Measurements from ENCODE around the gene MAPK7.

The MAPK7 gene

DNA sequence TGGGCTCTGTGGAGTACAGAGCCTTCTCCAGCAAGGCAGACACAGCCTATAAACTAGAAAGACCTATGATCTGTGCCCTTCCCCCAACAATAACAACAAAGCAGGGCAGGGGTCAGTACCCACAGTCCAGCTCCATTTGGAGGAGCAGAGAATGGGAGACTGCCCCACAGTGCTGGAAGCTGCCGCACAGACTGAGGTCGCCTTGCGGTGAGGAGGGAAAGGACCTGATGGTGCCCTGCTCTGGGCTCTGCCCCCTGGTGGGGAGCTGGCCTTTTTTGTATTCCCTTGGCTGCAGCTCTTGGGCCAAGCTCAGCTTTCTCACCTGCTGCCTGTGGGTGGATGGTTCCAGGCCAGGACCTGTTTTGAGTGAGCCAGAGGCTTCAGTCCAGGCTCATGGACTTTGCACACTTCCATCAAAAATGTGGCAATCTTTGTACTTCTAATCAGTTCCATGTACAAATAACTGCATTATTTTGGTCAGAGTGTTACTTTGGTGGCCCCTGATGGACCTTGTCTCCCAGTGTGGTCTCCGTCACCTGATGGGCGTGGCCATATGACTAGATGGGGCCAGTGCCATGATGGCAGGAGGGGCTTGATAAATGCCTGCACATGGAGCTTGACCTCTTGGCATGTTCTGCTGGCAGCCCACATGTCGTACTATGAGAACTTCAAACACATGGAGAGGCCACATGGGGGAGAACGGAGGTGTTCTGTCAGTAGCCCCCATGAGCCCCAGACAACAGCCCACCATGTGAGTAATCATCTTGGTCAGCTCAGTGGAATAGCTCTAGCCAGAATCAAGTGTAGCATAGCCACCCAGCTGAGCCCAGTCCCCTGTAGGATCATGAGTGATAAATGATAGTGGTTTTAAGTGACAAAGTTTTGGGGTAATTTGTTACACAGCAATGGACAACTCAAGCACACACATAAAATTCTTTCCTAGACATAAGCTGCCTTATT lies 40.0 kb upstream of the MAPK7 start:
- intact Hi-C loops (cut with micrococcal nuclease): no loop called here
- no peaks in the 10 kb centered on the region for H3K4me1 Mint-ChIP-seq (ENCODE audit: low read depth)
- H3K27ac Mint-ChIP-seq: no peak overlapping the region
- H3K36me3 Mint-ChIP-seq (ENCODE audit: low read depth): peaks cover 13% of the 10 kb centered on the region
- peaks cover 68% of the 10 kb centered on the region for H3K27me3 Mint-ChIP-seq
- no peak overlapping the region for H3K4me3 Mint-ChIP-seq
- H3K9me3 Mint-ChIP-seq: no peaks in the 10 kb centered on the region

DNA sequence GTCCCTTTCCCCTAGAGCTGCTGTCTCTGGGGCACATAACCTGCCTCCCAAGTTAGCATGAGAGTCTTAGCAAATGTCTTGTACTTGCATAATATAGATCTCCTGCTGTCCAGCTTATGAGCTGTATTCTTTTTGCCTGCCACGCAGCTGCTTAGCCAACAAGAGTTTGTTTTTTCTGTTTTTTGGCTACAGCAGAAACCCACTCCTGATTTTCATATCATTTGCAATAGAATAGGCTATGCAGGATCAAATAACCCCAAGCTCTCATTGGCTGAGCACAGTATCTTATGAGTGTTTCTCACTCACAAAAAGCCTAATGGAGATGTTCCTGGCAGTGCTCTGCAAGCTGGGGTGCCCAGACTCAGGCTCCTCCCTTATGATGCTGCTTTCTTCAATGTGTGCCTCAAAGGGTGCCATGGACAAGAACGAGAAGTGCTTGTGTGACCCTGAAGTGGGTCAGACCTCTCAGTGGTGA lies 38.9 kb upstream of the MAPK7 start:
- Mint-ChIP-seq H3K27me3 (peaks cover 57% of the 10 kb centered on the region), H3K4me1 (ENCODE audit: low read depth) (no peaks in the 10 kb centered on the region), H3K27ac (no peak overlapping the region), H3K4me3 (no peak overlapping the region), H3K36me3 (ENCODE audit: low read depth) (peaks cover 7% of the 10 kb centered on the region), H3K9me3 (no peaks in the 10 kb centered on the region)
- intact Hi-C loops (cut with micrococcal nuclease): no loop called here

DNA sequence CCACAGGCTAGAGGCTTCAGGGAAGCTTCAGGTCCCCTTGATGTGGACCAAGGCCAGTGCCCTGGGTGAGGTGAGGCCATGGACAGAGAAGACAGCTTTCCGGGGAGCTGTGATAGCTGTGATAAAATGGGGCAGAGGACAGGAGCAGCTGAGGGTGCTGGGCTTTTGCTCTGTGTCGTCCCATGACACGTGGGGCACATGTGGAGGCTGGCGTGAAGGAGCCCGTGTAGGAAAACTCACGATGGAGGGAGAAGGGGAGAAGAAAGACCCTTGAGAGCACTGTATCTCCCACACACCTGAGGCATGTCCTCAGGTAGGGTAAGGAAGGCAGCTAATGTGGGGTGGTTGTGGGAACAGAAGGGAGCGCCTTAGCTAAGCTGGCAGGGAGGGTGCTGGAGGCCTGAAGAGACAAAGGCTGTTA lies 37.1 kb upstream of the MAPK7 start:
- intact Hi-C loops (cut with micrococcal nuclease): no loop called here
- H3K36me3 Mint-ChIP-seq (ENCODE audit: low read depth): no peaks in the 10 kb centered on the region
- peaks cover 49% of the 10 kb centered on the region for H3K27me3 Mint-ChIP-seq
- no peak overlapping the region for H3K27ac Mint-ChIP-seq
- no peak overlapping the region for H3K4me3 Mint-ChIP-seq
- H3K4me1 Mint-ChIP-seq (ENCODE audit: low read depth): no peaks in the 10 kb centered on the region
- no peaks in the 10 kb centered on the region for H3K9me3 Mint-ChIP-seq

DNA sequence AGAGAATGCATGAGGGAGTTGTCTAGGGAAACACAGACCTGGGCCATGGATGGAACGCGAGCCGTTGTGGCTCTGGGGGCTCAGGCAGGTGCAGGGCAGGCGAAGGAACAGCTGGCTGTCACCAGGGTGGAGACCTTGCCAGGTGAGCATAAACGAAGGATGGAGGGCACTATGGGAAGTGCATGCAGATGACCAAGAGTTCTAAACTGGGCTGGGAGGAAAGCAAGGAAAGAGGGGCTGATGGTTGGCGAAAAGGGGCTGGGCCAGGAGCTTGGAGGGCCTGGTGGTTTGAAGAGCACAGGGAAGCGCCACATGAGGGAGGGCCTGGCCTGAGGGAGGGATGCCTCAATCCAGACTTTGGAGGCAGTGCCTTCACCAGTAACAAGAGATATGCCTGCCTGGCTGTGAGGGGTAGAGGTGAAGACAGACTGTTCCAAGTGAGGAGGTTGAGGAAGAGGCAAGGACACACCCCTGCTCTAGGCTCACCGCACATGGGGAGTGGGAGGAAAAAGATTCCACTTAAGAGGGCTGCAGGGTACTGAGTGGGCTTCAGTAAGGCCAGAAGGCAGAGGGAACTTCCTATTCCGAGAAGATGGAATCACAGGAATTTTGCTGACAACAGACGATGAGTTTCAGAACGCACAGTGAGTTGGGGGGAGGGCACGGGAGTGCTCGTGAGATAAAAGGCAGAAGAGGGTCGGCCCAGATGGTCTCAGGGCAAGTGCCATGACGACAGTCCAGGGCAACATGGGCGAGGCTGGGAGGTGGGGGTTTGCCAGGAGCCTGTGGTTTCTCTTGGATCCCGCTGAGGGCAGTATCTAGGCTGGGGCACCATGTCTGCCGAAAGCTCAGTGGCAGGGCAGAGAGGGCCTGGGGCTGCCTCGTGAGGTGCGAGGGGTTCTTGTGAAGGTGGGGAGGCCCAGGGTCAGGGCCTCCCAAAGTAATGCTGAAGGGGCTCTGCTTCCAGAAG lies 36.4 kb upstream of the MAPK7 start:
- H3K27me3 Mint-ChIP-seq: peaks cover 47% of the 10 kb centered on the region
- H3K4me1 Mint-ChIP-seq (ENCODE audit: low read depth): no peaks in the 10 kb centered on the region
- no peaks in the 10 kb centered on the region for H3K36me3 Mint-ChIP-seq (ENCODE audit: low read depth)

DNA sequence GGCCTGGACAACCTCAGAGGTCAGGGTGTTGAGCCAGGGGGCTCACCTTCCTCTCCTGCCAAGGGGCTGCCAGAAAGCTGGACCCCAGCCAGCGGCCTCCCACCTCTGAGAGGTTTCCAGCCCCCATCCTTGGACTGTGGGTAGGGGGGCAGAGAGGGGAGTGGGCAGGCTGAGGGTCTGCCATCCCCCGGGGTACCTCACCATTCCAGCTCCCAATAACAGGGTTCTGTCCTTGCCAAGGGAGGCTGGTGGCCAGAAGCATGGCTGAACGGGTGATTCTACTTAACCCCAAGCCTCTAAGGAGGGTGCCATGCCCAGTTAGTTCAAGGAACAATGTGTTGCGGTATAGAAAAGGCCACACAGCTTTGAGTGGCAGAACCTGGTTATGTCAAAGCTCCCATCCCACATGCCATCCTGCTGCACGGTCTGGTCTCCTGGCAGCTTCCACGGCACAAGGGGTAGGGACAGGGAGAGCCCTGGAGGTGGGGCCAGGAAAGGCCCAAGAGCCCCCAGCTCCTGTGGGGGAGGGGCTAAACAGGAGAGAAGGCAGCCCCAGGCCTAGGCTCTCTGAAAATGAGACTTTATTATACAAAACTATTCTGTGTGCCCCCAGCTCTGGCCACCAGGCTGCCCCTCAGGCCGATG lies 35.6 kb upstream of the MAPK7 start:
- intact Hi-C loops (cut with micrococcal nuclease): no loop called here
- no peak overlapping the region for H3K27ac Mint-ChIP-seq
- H3K9me3 Mint-ChIP-seq: no peaks in the 10 kb centered on the region
- no peaks in the 10 kb centered on the region for H3K4me1 Mint-ChIP-seq (ENCODE audit: low read depth)
- H3K36me3 Mint-ChIP-seq (ENCODE audit: low read depth): no peaks in the 10 kb centered on the region
- no peak overlapping the region for H3K4me3 Mint-ChIP-seq
- peaks cover 40% of the 10 kb centered on the region for H3K27me3 Mint-ChIP-seq

More for the DNA sequence above, 36.4 kb upstream of the MAPK7 start:
- intact Hi-C loops (cut with micrococcal nuclease): no loop called here
- no peak overlapping the region for H3K27ac Mint-ChIP-seq
- no peak overlapping the region for H3K4me3 Mint-ChIP-seq
- no peaks in the 10 kb centered on the region for H3K9me3 Mint-ChIP-seq

DNA sequence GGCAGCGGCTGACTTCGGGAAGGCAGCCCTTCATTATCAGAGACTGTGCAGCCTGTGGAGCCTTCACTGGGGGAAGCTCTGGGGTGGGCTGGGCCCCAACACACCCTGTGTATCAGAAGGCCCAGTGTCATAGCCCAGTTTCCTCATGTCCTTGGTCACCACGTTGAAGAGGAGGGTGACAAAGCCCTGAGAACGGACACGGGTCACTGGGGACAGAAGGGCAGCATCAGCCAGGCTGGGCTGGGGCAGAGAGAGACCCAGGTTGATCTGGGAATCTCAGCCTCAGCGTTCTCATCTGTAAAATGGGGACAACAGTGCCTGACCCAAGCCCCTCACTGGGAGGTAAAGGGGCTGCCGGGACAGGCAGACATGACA lies 35.1 kb upstream of the MAPK7 start:
- Mint-ChIP-seq H3K27me3 (peaks cover 38% of the 10 kb centered on the region), H3K4me3 (no peak overlapping the region), H3K9me3 (no peaks in the 10 kb centered on the region), H3K27ac (no peak overlapping the region), H3K36me3 (ENCODE audit: low read depth) (no peaks in the 10 kb centered on the region), H3K4me1 (ENCODE audit: low read depth) (no peaks in the 10 kb centered on the region)
- intact Hi-C loops (cut with micrococcal nuclease): no loop called here

DNA sequence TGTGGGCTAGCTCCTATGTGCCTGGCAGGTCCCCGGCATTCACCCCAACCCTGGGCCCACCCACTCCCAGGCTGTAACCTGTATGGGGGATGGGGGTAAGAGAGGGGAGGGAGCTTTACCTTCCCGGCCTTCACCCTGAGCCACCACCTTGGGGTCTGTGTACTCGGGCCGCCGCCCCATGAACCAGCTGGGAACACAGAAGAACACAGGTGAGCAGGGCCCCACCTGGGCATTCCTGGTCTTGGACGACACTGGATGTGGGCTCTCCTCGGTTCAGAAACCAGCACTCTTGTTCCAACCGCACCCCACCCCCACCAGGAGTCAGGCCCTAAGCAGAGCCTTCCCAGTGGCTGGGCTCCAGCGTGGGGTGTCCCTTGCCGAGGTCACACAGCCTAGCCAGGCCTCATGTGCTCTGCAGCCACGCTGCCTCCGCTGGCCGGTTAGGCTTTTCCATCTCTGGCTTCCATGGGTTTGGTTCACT lies 34.6 kb upstream of the MAPK7 start:
- no peaks in the 10 kb centered on the region for H3K4me1 Mint-ChIP-seq (ENCODE audit: low read depth)
- H3K36me3 Mint-ChIP-seq (ENCODE audit: low read depth): no peaks in the 10 kb centered on the region
- peaks cover 35% of the 10 kb centered on the region for H3K27me3 Mint-ChIP-seq
- H3K27ac Mint-ChIP-seq: no peak overlapping the region
- H3K9me3 Mint-ChIP-seq: no peaks in the 10 kb centered on the region
- H3K4me3 Mint-ChIP-seq: no peak overlapping the region
- intact Hi-C loops (cut with micrococcal nuclease): no loop called here

DNA sequence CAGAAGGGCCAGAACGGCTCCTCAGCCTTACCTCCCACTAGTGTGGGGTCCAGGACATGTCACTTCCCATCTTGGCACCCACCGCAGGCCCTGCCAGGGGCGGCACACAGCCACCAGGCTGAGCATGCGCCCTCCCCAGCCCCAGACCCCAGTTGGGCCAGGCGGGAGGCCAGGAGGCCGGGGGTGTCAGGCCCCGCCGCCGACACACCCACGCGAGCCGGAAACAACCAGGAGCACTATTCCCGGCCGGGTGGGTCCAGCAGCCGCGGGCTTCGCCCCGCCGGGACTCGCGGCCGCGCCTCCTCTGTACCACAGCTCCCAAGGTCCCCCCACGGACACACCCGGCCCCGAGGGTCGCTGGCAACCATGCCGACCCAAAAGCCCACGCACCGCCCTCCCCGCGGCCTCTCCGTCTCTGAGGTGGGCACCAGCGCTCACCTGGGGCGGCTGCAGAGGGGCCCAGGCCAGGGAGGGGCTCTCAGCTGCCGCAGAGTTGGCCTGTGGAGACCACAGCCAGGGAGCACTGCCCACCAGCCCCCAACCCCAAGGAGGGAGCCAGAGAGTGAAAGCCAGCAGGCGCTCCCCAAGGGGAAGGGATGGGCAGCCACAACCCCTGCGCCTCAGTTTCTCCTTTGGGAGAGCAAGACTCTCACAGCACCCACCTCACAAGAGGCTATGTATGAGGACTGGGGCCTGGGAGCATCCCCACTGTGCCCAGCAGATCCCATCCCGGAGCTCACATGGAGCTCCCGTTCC lies 33.8 kb upstream of the MAPK7 start:
- Mint-ChIP-seq H3K4me1 (ENCODE audit: low read depth) (no peaks in the 10 kb centered on the region), H3K9me3 (no peaks in the 10 kb centered on the region), H3K27ac (no peak overlapping the region), H3K4me3 (no peak overlapping the region), H3K27me3 (peaks cover 32% of the 10 kb centered on the region), H3K36me3 (ENCODE audit: low read depth) (no peaks in the 10 kb centered on the region)
- intact Hi-C loops (cut with micrococcal nuclease): no loop called here

DNA sequence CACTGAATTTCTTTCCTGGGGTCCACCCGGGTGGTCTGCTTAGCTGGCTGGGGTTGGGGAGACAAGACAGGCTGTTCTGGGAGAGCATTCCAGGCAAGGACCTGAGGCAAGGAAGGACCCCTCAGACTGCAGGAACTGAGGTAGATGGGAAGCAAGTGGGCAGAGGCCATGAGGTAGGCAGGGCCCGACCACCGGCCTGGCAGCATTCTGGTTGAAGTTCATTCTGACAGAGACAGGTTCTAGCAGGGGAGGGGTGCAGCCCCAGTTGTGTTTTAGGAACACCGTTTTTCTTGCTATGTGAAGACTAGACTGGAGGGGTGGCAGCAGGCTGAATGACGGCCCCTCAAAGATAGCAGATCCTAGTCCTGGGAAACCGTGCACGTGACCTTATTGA lies 33.2 kb upstream of the MAPK7 start:
- Mint-ChIP-seq H3K36me3 (ENCODE audit: low read depth) (no peaks in the 10 kb centered on the region), H3K4me1 (ENCODE audit: low read depth) (no peaks in the 10 kb centered on the region), H3K4me3 (no peak overlapping the region), H3K27ac (no peak overlapping the region), H3K27me3 (peaks cover 31% of the 10 kb centered on the region), H3K9me3 (no peaks in the 10 kb centered on the region)
- intact Hi-C loops (cut with micrococcal nuclease): no loop called here

DNA sequence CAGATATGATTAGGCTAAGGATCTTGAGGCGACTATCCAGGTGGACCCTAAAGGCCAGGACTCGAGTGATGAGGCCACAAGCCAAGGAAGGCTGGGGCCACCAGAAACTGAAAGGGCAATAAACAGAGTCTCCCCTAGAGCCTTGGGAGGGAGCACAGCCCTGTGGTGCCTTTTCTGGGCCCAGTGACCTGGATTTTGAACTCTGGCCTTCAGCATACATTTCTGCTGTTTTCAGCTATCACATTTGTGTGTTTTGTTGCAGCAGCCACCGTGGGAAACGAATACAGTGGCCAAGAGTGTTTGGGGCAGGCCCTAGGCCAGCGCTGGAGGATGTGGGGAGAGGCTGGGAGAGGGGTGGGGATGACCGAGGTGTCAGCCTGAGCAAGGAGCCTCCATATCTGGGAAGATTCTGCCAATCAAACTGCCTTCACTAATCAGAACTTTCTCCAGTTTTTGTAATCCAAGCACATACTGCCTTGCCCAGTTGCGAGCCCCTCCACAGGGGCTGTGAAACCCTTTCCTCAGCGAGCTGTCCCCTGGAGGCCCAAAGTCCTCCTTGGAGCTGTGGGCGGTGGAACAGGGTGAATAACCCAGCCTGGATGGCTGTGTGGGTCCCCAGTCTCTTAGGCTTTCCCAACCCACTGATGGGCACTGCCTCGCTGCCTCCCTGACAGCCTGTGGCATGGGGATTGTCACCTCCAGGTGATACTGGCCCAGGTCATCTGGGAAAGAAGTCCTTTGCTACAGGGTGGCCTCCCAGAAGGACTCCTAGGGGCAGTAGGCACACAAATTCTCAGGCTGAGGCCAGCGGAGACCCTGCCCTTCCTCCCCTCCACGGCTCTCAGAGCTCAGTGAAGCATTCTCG lies 32.6 kb upstream of the MAPK7 start:
- H3K4me3 Mint-ChIP-seq: no peak overlapping the region
- intact Hi-C loops (cut with micrococcal nuclease): no loop called here
- H3K36me3 Mint-ChIP-seq (ENCODE audit: low read depth): no peaks in the 10 kb centered on the region
- H3K27ac Mint-ChIP-seq: no peak overlapping the region
- H3K9me3 Mint-ChIP-seq: no peaks in the 10 kb centered on the region
- H3K4me1 Mint-ChIP-seq (ENCODE audit: low read depth): no peaks in the 10 kb centered on the region
- peaks cover 33% of the 10 kb centered on the region for H3K27me3 Mint-ChIP-seq

DNA sequence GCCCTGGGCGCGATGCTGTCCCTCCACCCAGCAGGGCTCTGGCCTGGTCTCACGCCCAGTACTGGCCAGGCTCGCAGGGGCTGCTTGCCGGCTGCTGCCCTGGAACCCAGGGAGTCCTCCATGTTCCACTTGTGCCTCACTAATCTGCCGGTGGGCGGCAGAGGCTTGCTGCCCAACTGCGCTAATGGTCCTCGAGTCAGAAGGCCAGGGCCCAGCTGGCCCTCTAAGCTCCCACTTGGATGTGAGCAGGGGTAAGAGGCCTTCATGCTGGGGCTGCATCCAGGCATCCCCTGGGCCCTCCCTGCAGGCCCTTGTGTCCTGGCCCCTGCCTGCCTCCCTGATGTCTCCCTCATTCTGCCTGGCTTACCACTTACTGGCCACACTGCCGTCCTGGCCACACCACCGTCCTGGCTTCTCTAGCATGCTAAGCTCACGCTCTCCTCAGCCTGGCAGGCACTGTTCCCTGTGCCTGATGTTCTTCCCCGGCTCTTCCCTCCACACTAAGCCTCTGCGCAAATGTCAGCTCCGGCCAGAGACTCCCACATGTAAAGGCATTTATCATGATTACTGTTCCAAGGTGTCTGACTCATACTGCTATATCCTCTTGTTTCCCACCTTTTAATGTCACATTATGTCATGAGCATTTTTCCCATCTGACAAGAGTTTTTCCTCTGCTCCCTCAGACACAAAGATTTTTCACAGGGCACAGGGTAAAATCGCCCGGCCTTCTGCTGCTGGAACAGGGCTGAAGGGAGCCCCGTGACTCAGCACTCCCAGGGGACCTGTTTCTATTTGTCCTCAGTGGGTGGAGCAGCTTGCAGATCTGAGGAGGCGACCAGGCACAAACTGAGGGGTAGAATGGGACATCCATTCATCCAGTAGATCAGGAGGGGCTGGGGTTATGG lies 31.7 kb upstream of the MAPK7 start:
- intact Hi-C loops (cut with micrococcal nuclease): no loop called here
- Mint-ChIP-seq H3K36me3 (ENCODE audit: low read depth) (no peaks in the 10 kb centered on the region), H3K27ac (no peak overlapping the region)

More for the DNA sequence above, 31.7 kb upstream of the MAPK7 start:
- Mint-ChIP-seq H3K27me3 (peaks cover 31% of the 10 kb centered on the region), H3K9me3 (no peaks in the 10 kb centered on the region), H3K4me3 (no peak overlapping the region), H3K4me1 (ENCODE audit: low read depth) (no peaks in the 10 kb centered on the region)

Measured in dendritic cell treated with granulocyte-macrophage colony-stimulating factor and Interleukin-4, amounts not matched to agents 40 ng/mL and 50 ng/mL, for 4 days (primary cell).